ENCODE measurements around the gene ELP2. TPM values are rescaled to one million over a fixed set of nuclear protein-coding genes. Genes with fewer than 3 reads are reported as not detected.

Gene ELP2
- total RNA-seq, 1 experiment from 2014 or later, result 92.2 TPM

DNA sequence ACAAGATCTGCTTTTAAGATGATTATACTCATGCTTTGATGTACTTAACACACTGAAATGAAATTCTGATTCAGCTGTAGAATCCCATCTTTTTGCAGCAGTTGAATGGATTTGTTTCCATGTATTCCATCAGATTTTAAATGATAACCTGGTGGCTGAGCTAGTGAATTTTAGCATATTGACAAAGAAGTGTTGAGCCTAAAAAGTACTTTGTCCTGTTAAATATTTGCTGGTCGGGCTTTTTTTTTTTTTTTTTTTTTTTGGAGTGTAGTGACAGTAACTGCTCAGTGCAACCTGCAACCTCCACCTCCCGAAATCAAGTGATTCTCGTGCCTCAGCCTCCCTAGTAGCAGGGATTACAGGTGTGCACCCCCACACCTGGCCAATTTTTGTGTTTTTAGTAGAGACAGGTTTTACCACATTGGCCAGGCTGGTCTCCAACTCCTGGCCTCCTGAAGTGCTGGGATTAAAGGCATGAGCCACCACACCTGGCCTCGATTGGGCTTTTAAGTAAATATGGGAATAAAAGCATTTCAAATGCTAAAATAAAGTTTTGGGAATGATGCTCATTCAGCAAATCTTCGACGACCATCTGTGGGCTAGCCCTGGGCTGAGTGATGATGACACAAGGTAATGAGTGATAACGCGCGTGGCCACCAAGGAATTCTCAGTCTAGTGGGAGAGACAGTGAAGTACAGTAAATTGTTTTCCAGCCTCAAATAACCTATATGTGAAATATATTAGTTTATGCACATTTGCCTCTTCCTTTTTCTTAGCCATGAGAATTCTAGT lies 2.2 kb downstream of the ELP2 start:
- Histone ChIP-seq H3K27me3 (ENCODE audit: control insufficient read depth, insufficient read depth, low read length) (no peaks in the 10 kb centered on the region), H3K4me3 (ENCODE audit: insufficient read depth, low read depth, low read length) (no peak overlapping the region), H3K36me3 (replicated peaks; ENCODE audit: control insufficient read depth, insufficient read depth, low read length) (peaks cover under 1% of the 10 kb centered on the region)
- no peak for DNase-seq

DNA sequence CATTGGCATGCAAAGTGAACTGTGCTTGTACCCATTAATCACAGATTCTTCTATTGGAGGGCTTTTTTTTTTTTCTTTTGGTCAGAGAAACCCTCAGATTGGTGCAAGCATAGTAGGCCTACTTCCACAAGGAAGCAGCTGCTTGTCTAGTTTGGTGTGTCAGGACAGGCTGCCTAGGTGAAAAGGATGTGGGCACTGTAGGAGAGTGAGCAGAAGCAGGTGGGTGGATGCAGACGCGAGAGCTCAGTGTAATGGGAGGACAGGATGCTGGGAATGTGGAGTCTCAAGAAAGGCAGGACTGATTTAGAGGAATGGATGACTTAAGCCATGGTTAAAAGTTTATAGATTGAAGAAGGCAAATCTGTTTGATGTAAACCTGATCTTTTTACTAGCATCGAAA lies 3.1 kb downstream of the ELP2 start:
- H3K36me3 ChIP-seq (replicated peaks; ENCODE audit: control insufficient read depth, insufficient read depth, low read length), result peaks cover 3% of the 10 kb centered on the region
- no peak overlapping the region for H3K4me3 ChIP-seq (ENCODE audit: insufficient read depth, low read depth, low read length)
- H3K27me3 ChIP-seq (ENCODE audit: control insufficient read depth, insufficient read depth, low read length), result no peaks in the 10 kb centered on the region
- DNase-seq, result peak; percentile 15

DNA sequence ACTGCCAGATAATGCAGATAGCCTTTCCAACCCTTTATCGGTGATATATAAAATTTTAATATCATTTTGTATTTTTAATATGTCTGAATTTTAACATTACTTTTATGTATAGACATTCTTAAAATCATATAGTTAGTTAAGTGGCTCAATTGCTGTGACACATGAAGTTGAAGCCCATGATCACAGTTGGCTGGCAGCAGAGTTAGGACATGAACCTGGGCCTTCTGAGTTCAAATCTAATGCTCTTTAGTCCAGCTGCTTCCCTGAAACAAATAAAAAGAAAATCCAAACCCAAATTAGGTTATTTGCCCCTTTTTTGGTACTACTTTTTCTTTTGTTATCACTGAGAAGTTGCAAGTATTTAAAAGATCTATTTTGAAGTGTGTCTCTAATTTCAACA lies 5.6 kb downstream of the ELP2 start:
- Histone ChIP-seq H3K4me3 (ENCODE audit: insufficient read depth, low read depth, low read length) (no peak overlapping the region), H3K27me3 (ENCODE audit: control insufficient read depth, insufficient read depth, low read length) (no peaks in the 10 kb centered on the region), H3K36me3 (replicated peaks; ENCODE audit: control insufficient read depth, insufficient read depth, low read length) (peaks cover 16% of the 10 kb centered on the region)
- no peak for DNase-seq

DNA sequence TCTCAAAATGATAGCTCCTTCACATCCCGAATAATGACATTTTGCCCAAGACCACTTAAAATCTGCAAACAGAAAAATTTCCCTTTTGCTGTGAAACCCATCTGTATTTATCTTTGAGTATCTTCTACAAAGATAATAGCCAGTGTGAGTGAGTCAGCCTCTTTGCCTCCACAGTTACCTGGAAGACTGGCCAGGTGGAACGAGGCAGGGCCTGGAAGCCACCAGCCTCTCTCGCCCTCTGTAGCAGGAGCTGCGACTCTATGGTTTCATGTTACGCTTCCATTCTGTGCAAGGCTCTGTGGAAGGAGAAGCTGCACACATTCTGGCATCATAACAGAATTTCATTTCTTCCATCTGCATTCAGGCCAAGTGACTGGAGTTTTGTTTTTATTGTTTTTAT lies 9.5 kb downstream of the ELP2 start:
- no peak for DNase-seq
- peaks cover 29% of the 10 kb centered on the region for H3K36me3 ChIP-seq (replicated peaks; ENCODE audit: control insufficient read depth, insufficient read depth, low read length)
- H3K27me3 ChIP-seq (ENCODE audit: control insufficient read depth, insufficient read depth, low read length), result no peaks in the 10 kb centered on the region
- H3K4me3 ChIP-seq (ENCODE audit: insufficient read depth, low read depth, low read length), result no peak overlapping the region

DNA sequence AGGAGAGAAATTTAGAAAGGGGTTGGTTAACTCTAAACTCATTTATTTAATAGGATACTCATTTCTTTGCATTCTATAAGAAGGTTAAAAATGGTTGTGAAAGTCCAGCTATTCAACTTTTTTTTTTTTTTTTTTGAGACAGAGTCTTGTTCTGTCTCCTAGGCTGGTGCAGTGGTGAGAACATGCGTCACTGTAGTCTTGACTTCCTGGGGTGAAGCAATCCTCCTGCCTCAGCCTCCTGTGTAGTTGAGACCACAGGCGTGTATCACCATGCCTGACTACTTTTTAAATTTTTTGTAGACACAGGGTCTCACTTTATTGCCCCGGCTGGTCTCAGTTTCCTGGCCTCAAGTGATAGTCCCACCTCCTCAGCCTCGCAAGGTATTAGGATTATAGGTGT lies 11.9 kb downstream of the ELP2 start:
- H3K4me3 ChIP-seq (ENCODE audit: insufficient read depth, low read depth, low read length), result no peak overlapping the region
- DNase-seq, result no peak
- H3K36me3 ChIP-seq (replicated peaks; ENCODE audit: control insufficient read depth, insufficient read depth, low read length), result peaks cover 40% of the 10 kb centered on the region
- no peaks in the 10 kb centered on the region for H3K27me3 ChIP-seq (ENCODE audit: control insufficient read depth, insufficient read depth, low read length)

DNA sequence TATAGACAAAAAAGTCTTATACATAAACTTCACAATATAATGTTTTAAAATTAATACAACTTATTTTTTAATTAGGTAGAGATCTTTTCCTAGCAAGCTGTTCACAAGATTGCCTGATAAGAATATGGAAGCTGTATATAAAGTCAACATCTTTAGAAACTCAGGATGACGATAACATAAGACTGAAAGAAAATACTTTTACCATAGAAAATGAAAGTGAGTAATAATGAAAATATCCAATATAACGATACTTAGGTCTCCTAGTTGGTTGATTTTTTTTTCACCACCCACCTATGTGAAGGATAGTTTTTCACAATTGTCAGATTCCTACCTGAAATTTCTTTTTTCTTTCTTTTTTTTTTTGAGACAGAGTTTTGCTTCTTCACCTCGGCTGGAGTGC lies 13.1 kb downstream of the ELP2 start:
- DNase-seq, result no peak
- H3K4me3 ChIP-seq (ENCODE audit: insufficient read depth, low read depth, low read length), result no peak overlapping the region
- H3K36me3 ChIP-seq (replicated peaks; ENCODE audit: control insufficient read depth, insufficient read depth, low read length), result peaks cover 41% of the 10 kb centered on the region
- H3K27me3 ChIP-seq (ENCODE audit: control insufficient read depth, insufficient read depth, low read length), result no peaks in the 10 kb centered on the region

DNA sequence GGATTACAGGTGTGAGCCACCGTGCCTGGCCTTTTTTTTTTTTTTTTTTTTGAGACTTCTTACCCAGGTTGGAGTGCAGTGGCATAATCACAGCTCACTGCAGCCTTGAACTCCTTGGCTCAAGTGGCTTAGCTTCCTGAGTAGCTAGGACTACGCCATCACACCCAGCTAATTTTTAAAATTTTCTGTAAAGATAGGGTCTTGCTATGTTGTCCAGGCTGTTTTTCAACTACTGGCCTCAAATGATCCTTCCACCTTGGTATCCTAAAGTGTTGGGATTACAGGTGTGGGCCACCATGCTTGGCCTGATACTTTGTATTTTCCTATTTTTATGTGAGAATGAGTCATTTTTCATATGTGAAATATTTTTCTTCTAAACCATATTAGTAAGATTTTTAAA lies 13.7 kb downstream of the ELP2 start:
- Histone ChIP-seq H3K27me3 (ENCODE audit: control insufficient read depth, insufficient read depth, low read length) (no peaks in the 10 kb centered on the region), H3K4me3 (ENCODE audit: insufficient read depth, low read depth, low read length) (no peak overlapping the region), H3K36me3 (replicated peaks; ENCODE audit: control insufficient read depth, insufficient read depth, low read length) (peaks cover 40% of the 10 kb centered on the region)
- DNase-seq, result no peak

DNA sequence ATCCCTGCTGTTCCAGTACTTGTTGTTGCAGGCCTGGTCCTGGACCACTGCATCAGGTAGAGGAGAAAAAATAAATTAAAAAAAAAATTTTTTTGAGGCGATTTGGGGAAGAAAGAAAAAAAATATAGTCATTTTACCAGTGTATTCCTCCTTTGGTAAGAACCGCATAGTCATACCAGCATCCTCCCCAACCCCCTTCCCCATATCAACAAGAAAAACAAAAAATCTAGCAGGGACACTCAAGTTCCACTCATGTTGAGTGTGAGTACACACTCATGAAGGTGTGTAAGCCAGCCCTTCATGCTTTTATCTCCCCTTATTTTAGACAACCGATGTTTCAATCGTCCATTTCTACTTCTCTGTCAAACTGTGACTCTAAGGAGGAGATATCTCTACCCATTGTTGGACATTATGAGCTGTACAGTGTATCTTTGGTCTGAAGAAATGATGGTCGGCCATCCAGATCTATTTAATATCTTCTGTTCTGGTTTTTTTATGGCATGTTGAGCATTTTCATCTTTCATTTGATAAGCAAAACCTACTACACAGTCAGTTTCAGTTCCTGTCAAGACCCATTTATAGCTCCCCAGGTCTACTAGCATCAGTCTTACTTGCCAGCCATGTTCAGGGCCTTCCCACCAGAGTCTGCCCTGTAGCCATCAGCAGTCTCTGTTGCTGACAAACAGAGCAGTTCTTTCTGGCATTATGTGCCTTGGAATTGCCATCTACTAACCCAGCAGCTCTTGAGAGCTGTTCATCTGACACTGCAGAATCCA lies 20.0 kb downstream of the ELP2 start:
- H3K36me3 ChIP-seq (replicated peaks; ENCODE audit: control insufficient read depth, insufficient read depth, low read length), result peaks cover 37% of the 10 kb centered on the region
- H3K4me3 ChIP-seq (ENCODE audit: insufficient read depth, low read depth, low read length), result no peak overlapping the region
- DNase-seq, result no peak
- H3K27me3 ChIP-seq (ENCODE audit: control insufficient read depth, insufficient read depth, low read length), result no peaks in the 10 kb centered on the region

DNA sequence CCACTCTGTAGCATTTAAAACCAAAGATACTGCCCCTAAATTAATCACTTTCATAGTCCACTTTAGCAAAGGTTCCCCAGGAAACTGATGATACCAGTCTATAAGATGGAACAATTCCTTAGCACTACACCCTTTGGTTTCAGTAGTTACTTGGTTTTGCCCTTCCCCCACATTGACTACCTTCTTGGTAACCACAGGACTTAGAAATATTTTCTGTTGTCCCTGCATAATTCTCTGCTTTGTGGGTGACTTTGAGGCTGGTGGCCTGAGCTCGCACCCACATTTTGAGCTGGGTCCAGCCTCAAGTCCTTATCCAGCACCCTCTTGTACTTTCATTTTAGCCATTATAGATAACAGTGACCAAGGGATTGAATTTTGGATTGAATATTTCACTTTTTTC lies 23.1 kb downstream of the ELP2 start:
- peaks cover 41% of the 10 kb centered on the region for H3K36me3 ChIP-seq (replicated peaks; ENCODE audit: control insufficient read depth, insufficient read depth, low read length)
- no peak for DNase-seq

DNA sequence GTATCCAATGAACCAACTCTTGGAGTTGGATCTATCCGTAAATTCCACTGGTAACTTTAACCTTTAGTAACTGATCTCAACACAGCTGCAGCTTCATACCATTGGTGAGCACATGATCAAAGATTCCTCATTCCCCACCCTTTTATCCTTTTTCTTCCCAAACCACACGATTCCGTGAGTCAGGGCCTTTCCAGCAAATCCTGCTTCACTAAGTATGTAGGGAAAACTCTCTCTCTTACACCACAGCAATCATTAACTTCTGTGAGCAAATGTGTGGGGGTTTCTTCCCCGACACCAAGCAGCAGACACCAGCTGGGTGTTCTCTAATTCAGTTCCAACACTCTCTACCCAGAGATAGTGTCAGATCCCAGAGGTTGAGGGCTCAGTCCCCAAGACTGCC lies 23.5 kb downstream of the ELP2 start:
- DNase-seq, result no peak
- no peaks in the 10 kb centered on the region for H3K27me3 ChIP-seq (ENCODE audit: control insufficient read depth, insufficient read depth, low read length)
- H3K4me3 ChIP-seq (ENCODE audit: insufficient read depth, low read depth, low read length), result no peak overlapping the region
- H3K36me3 ChIP-seq (replicated peaks; ENCODE audit: control insufficient read depth, insufficient read depth, low read length), result peaks cover 41% of the 10 kb centered on the region

More for the DNA sequence above, 23.1 kb downstream of the ELP2 start:
- Histone ChIP-seq H3K4me3 (ENCODE audit: insufficient read depth, low read depth, low read length) (no peak overlapping the region), H3K27me3 (ENCODE audit: control insufficient read depth, insufficient read depth, low read length) (no peaks in the 10 kb centered on the region)

DNA sequence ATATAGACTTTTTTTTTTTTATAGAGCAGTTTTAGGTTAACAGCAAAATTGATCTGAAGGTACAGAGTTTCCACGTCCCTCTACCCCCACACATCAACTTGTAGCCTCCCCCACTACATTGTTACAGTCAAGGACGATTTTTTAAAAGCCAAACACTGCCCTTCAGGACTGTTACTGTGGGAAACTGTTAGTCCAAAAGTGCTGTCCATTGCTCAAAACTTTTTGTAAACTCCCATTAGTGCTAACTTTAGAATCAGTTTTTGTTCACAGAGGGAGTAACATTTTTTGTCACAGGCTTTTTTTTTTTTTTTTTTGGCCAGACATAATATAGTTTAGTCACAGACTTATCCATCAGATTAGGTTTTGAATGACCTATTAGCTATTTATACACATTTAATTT lies 24.1 kb downstream of the ELP2 start:
- no peak for DNase-seq
- Histone ChIP-seq H3K27me3 (ENCODE audit: control insufficient read depth, insufficient read depth, low read length) (no peaks in the 10 kb centered on the region), H3K4me3 (ENCODE audit: insufficient read depth, low read depth, low read length) (no peak overlapping the region), H3K36me3 (replicated peaks; ENCODE audit: control insufficient read depth, insufficient read depth, low read length) (peaks cover 42% of the 10 kb centered on the region)

DNA sequence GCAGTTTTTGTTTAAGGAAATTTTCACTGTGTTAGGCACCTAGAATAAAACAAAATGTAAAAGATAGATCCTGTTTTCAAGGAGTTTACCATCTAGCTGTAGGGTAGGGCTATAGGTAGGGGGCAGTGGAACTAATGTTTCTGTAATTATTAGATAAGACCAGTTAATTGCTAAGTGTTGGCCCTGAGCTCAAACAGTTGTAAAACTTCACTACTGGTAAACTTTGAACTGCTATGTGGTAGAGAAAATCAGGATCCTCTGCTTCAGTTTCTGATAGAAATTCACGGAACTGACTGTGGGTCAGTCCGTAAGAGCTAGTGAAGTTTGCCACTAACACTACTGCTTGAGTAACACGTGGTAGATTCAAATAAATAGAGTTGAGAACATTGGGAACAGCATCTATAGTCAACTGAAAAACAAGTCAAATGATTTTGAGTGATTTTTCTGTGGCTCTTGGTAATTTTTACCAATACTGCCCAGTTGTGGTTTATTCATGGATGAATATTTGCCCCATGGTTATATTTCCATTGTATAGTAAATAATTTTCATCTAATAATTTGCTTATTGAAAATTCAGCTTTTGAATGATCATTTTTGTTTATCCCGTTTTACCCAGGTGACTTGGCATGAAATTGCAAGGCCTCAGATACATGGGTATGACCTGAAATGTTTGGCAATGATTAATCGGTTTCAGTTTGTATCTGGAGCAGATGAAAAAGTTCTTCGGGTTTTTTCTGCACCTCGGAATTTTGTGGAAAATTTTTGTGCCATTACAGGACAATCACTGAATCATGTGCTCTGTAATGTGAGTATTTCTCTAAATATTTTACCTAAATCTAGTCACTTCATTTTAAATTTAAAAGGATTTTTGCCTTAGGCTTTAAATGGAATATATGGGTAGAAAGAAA lies 26.4 kb downstream of the ELP2 start:
- H3K36me3 ChIP-seq (replicated peaks; ENCODE audit: control insufficient read depth, insufficient read depth, low read length), result peaks cover 40% of the 10 kb centered on the region
- no peaks in the 10 kb centered on the region for H3K27me3 ChIP-seq (ENCODE audit: control insufficient read depth, insufficient read depth, low read length)
- DNase-seq, result no peak
- no peak overlapping the region for H3K4me3 ChIP-seq (ENCODE audit: insufficient read depth, low read depth, low read length)

DNA sequence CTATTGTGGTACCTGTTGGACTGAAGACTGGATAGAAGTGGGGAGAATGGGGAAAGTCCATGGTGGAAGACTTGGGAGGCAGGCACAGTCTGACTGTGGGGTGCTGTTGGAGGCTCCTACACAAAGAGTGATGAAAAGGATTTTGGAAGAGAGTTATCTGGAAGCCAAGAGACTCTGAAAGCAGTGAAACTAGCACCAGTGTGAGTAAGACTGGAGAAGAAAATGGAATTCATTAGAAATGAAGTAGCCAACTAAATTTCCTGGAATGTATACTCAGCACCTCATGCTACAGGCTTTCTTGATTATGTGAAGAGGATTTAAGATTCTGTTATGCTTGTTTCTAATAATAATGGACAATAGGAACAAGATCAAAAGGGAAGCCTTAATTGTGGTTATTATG lies 27.7 kb downstream of the ELP2 start:
- Histone ChIP-seq H3K36me3 (replicated peaks; ENCODE audit: control insufficient read depth, insufficient read depth, low read length) (peaks cover 38% of the 10 kb centered on the region), H3K27me3 (ENCODE audit: control insufficient read depth, insufficient read depth, low read length) (no peaks in the 10 kb centered on the region), H3K4me3 (ENCODE audit: insufficient read depth, low read depth, low read length) (no peak overlapping the region)
- DNase-seq, result no peak

DNA sequence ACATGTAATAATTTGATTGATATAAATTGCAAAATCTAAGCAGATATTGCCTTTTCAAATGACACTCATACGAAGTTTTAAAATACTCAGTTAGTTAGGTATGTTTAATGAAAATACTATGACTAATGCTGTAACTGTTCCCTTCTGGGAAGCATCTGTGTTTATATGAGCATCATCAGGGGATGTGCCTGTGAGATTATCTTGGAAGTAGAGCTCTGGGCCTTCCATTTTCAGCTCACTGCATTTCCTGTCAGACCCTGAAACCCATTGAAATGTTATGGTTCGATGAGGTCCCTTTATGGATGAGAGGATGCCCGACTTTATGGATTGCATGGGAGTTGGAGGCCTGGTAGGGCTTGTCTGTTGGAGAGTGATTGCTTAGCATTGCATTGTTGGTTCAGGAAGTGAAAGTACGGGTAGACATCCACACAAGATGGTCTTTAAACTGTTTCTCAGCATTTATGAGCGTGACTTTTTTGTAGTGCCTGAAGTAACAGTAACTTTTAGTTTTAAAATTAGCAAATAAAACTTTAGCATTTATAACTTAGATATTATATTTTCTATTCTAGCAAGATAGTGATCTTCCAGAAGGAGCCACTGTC lies 28.7 kb downstream of the ELP2 start:
- DNase-seq, result no peak
- Histone ChIP-seq H3K27me3 (ENCODE audit: control insufficient read depth, insufficient read depth, low read length) (no peaks in the 10 kb centered on the region), H3K4me3 (ENCODE audit: insufficient read depth, low read depth, low read length) (no peak overlapping the region), H3K36me3 (replicated peaks; ENCODE audit: control insufficient read depth, insufficient read depth, low read length) (peaks cover 33% of the 10 kb centered on the region)
